DMS79 (cell line): Measurements from ENCODE around the gene IFI6.
"Not testable (repeated sequence)": the region's sequence is repeated elsewhere in the genome, so short reads cannot be mapped to it uniquely, and the experiment has no call there.

Experiments
- DNase-seq: peaks from one replicate; lab custom pipeline; 2025; lab: John Stamatoyannopoulos, UW

IFI6 gene

DNA sequence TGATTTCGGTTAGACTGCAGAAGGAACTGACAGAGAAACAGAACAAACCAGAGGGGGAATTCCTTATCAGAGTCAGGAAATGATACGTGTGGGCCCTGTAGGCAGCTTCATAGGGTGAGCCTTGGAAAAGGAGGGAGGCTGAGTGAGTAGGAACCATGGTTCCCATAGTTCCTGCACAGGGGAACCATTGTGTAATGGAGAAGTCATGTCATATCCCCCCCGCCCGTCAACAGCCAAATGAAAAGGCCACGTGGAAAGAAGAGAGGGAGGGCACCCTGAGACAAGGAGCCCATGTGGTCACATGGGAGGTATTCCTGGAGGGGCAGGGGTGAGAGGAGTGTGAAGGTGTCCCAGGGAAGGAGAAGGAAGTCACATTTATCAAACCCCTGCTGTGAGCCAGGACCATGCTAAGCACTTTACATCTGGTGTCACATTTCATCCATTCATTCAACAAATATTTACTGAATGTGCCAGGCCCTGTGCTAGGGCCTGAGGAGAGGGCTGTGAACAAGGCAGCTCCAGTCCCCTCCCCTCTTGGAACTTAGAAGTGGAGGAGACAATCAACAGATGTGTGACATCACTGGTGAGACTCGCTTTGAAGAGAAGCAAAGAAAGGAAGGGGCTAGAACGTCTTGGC is 21.3 kb downstream of the IFI6 start:
- DNase-seq: no peak

DNA sequence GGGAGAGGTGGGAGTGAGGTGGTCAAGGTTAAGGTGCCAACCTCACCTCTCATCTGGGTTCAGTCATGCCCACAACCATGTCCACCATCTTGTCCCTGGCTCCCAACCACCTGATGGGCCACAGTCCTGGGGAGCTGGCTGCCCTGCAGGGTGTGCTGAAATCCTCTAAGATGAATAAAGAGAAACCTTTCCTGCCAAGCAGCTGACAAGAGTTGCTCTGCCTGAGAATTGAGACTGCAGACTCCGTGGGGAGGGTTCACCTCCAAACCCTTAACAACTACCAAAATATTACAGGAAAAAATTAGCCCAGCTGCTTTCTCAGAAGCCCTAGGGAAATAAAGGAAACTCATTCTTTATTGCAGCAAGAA is 21.8 kb downstream of the IFI6 start:
- no peak for DNase-seq

DNA sequence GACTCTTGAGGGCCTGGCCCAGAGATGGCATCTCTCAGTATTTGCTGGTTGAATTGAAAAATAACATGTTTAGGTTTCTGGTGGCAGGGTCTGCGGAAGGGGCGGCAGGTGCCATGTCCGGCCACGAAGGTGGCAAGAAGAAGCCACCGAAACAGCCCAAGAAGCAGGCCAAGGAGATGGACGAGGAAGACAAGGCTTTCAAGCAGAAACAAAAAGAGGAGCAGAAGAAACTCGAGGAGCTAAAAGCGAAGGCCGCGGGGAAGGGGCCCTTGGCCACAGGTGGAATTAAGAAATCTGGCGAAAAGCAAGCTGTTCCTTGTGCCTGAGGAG is 22.7 kb downstream of the IFI6 start:
- DNase-seq: no peak

DNA sequence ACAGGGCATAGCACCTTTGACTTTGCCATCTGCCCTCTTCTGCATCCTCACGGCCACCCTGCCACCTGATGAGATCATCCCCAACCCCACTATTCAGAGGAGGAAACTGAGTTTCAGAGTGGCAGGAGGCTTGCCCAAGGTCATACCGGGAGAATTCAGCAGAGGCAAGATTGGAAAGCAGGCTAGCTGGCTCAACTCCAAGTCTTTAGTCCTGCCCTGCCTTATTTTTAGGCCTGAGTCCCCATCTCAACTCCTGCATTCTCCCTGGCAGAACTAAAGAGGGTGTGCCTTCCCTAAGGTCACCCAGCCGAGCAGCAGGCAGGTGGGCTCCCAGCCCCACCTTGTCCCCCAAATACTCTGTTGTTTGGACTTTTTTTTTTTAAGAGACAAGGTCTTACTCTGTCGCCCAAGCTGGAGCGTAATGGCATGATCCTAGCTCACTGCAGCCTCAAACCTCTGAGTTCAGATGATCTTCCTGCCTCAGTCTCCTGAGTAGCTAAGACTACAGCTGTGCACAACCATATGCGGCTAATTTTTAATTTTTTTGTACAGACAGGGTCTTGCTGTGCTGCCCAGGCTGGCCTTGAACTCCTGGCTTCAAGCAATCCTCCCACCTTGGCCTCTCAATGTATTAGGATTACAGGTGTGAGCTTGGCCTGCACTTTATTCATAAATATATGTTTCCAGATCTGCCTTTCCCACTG is 23.2 kb downstream of the IFI6 start:
- no peak for DNase-seq

DNA sequence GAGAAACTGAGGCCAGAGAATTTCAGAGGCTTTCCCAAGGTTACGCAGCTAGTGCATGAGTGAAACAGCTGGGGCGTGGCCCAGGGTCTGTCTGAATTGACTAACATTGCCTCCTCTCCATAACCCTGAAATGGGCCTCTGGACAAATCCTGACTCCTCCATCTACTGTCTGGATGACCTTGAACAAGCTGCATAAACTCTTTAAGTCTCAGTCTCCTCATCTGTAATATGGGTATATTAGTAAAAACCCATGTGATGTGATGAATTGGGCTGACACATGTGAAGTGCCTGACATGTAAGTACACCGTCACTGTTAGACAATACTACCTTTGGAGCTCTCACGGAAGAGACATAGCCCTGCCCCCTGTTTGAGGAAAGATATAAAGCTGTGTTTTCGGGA is 24.7 kb downstream of the IFI6 start:
- DNase-seq: no peak

DNA sequence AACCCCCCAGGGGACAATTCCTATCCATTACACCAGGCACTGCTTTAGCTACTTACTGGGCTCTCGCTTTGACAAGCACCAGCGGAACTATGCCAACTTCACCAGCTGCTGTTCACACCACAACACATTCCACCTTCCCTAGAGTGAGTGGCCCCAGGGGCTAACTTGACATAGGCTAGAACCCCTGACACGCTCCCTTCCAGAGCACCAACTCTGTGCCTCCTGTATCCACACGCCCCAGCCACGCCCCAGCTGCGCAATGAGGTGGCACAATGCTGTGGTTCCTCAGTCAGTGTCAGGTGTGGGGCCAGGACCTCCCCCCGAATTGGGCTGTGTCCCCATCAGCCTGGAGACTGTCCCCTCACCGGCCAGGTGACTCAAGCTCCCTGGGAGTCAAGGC is 25.3 kb downstream of the IFI6 start:
- peak; percentile 30 for DNase-seq

DNA sequence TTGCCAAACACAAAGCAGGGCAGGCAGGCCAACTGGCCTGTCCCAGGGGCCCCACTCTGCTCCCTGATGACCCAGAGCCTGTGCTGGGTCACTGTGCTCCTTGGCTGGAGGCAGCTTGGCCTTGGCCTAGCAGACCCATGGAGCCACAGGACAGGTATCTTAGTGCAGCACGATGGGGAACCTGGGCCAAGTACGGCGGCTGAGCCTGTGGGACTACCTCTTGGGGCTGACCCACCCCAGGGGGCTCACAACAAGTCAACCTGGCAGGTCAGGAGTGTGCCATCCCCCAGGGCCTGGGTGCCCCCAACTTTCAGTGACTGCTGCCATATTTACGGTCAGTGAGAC is 26.9 kb downstream of the IFI6 start:
- DNase-seq: no peak

DNA sequence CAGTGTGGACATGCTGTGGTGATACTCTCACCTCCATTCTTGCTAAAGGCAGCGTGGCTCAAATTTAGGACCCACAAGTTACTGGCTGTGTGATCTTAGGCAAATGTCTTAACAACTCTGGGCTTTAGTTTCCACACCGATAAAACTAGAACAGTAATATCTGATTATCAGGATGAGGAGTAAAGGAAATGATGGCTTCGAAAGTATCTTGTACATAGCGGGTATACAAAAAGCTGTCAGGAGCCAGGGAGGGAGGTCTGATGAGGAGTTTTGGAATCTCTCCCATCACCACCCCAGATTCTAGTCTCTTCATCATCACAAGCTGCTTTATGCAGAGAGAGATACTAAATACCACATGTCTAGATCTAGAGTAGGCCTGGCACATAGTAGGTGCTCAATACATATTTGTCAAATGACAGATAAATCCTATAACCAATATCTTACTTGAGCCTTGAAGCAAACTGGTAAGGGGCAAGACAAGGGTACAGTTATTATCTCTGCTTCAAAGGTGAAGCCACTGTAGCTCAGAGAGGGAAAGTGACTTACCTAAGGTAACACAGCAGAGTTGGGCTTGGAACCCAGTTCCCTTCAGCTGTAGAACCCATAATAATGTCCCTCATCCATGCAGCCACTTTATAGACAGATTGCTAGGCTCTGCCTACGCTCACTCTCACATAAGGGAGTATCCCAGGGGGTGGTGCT is 27.5 kb downstream of the IFI6 start:
- DNase-seq: no peak

DNA sequence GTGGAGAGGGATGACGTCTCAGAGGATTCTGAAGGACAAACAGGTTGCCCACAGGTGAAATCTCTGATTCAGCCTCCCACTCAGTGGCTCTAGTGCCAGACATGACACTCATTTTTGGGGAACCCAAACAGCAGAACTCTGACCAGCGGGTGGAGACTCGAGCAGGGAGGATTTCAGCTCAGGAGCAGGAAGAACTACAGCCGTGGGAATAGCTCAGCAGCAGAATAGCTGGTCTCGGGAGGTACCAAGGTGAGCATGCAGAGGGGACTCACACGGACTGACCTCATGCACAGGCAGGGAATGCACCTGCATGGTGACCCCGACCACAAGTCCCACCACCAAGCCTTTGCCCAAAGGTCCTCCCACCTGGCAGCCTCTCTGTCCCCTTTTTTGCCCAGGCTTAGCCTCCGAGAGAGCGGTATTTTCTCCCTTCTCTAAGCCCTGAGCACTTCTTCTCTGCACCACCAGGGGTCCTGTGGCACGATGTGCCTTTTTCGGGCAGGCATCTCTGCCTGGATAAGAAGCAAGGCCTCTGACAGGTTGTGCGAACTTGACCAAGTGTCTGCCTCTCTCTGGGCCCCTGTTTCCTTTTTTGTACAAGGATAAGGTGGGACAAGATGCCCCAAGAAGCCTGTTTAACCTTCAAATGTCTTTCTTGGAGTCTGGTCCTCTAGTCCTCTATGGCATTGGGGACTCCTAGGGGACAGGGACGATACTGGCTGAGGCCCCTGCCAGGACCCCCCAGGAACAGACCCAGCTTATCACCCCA is 28.2 kb downstream of the IFI6 start:
- DNase-seq: no peak

DNA sequence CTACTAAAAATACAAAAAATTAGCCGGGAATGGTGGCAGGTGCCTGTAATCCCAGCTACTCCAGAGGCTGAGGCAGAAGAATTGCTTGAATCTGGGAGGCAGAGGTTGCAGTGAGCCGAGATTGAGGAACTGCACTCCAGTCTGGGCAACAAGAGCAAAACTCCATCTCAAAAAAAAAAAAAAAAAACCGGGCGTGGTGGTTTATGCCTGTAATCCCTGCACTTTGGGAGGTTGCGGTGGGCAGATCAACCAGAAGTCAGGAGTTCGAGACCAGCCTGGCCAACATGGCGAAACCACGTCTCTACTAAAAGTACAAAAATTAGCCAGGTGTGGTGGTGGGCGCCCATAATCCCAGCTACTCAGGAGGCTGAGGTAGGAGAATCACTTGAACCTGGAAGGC is 31.5 kb downstream of the IFI6 start:
- DNase-seq: not testable (repeated sequence)

DNA sequence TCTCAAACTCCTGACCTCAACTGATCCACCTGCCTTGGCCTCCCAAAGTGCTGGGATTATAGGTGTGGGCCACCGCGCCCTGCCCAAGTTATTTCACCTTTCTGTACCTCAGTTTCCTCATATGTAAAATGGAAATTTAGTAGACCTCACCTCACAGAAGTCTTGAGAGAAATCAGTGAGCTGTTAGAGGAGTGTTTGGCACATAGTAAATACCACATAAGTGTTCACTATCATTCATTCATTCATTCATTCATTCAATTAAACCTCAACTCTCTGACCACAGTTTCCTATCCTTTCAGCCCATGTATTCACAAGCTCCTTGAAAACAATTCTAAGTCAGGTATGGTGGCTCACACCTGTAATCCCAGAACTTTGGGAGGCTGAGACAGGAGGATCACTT is 33.2 kb downstream of the IFI6 start:
- no peak for DNase-seq

DNA sequence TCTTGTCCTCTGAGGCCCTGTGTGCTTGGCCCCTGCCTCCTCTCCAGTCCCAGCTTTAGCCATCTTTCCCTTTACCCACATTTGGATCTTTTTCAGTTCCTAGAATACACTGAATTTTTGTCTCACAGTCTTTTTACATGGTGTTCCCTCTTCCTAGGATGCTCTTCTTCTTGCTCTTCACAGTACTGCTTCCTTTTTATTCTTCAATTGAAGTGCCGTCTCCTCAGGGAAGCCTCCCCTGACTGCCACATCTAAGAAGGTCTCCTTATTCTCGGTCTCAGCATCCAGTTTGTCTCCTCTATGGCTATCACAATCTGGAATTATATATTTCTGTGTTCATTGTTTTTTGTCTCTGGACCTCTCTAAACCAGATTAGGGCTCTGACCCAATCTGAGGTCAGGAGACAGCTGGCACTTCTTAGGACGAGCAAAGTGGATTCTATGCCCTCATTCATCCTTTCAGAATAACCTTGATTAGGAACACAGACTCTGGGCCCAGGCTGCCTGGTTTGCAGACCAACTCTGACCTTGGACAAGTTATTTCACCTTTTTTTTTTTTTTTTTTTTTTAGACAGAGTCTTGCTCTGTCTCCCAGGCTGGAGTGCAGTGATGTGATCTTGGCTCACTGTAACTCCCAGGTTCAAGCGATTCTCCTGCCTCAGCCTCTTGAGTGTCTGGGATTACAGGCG is 33.8 kb downstream of the IFI6 start:
- no peak for DNase-seq

DNA sequence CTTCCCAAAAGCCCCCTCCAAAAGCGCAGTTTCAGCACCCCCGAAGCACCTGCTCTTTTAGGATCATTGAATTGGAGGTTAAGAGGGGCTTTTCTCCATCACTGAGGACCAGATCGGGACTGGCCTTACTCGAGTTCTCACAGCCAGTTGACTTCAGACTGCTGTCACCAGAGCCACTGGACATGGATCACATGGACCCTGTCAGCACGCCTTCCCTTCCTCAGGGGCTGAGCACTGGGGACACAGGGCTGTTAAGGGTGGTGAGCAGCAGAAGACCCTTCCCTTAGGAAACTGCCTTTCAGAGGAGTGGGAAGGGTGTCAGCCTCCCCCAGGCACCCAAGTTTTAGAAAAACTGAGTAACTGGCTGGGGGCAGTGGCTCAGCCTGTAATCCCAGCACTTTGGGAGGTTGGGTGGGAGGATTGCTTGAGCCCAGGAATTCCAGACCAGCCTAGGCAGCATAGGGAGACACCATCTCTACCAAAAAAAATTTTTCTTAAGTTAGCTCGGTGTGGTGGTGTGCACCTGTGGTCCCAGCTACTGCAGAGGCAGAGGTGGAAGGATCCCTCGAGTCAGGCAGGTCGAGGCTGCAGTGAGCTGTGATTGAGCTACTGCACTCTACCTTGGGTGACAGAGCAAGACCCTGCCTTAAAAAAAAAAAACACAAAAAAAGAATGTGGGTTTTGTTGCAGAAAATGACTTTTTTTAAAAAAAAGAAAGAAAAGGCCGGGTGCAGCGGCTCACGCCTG is 36.4 kb downstream of the IFI6 start:
- no peak for DNase-seq

DNA sequence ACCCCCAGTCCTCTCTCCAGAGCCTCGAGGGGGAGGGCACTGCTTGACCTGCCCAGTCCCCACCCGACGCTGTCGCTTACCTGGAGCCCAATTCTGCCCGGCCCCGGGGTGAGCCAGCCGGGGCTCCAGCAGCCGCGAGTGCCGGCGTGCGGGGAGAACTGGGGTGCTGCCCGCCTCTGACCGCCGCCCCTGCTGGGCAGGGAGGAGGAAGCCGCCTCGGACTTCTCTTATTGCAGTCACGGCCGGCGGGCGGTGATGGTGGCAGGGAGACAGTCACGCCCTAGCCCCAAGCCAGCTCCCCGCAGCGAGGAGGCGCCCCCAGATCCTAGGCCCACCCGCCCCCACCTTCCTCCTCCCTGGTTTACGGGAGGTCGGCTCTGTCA is 37.0 kb downstream of the IFI6 start, which contains the start of gene FGR:
Gene FGR (minus strand): TSS at position 201 of the 383 bp plus-strand sequence. CDS start 11,269 bp downstream, outside the sequence.
- no peak for DNase-seq

DNA sequence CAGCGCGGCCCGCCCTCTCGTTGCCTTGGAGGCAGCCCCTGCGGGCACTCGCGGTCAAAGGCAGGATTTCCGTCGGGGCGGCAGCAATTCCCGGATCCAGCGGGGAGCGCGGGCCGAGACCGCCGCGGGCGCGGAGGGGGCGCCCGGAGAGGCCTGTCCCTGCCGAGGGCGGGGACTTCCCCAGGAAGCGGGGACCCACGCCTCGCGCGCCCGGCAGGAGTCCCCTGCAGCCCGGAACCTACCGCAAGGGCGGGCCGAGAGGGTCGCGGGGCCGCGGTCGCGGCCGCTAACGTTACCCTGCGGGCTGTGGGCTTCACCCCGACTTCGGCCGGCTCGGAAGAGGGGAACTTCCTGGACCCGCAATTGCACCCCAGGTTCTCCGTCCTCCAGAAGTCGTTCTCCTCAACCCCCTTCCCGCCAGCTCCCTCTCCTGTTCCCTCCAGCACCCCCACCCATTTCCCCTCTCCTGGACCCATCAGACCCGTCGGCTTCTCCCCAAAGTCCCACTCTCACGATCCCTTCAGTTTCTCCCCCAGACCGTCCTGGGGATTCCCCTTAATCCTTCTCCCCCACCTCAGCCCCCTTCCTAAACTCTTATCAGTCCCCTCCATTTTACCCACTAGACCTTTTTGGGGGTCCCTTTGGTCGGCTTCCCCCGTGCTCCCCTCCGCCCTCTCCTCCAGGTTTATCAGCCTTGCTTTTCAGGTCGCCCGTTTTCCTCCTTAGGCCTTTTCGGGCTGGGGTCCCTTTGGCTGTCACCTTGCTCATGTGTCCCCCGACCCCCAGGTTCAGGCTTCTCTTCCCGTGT is 37.6 kb downstream of the IFI6 start:
- DNase-seq: no peak

DNA sequence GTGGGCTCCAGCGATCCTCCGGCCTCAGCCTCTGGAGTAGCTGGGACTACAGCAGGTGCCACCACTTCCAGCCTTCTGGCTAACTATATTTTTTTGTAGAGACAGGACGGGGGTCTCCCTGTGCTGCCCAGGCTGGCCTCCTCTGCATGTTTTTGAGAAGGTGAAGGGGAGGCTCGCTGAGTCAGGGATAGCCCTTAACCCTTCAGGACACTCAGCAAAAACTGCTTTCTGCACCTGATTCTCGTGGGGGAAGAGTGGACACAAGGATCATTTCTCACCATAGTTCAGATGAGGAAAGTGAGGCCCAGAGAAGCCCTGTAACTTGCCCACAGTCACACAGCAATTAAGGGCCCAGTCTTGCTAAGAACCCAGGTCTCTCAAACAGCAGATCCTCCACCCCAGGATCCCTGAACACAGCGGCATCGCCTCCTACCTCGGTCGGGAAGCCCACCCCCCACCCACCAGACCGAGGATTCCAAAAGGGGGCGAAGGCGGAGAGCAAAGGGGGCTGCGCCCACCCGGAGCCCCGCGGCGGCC is 38.3 kb downstream of the IFI6 start:
- no peak for DNase-seq

DNA sequence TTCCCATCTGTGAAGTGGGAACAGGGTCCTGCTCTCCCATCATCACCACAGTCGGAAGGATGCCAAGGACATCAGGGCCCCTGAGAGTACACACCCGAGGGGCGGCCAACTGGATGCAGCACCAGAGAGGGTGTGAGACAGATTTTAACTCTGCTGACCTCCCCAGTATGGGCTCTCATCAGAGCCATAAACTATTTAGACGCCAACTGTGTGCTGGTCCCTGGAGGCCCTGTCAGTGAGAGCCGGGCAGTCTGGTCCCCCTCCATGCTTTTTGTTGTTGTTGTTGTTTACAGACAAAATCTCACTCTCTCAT is 38.7 kb downstream of the IFI6 start:
- DNase-seq: no peak

DNA sequence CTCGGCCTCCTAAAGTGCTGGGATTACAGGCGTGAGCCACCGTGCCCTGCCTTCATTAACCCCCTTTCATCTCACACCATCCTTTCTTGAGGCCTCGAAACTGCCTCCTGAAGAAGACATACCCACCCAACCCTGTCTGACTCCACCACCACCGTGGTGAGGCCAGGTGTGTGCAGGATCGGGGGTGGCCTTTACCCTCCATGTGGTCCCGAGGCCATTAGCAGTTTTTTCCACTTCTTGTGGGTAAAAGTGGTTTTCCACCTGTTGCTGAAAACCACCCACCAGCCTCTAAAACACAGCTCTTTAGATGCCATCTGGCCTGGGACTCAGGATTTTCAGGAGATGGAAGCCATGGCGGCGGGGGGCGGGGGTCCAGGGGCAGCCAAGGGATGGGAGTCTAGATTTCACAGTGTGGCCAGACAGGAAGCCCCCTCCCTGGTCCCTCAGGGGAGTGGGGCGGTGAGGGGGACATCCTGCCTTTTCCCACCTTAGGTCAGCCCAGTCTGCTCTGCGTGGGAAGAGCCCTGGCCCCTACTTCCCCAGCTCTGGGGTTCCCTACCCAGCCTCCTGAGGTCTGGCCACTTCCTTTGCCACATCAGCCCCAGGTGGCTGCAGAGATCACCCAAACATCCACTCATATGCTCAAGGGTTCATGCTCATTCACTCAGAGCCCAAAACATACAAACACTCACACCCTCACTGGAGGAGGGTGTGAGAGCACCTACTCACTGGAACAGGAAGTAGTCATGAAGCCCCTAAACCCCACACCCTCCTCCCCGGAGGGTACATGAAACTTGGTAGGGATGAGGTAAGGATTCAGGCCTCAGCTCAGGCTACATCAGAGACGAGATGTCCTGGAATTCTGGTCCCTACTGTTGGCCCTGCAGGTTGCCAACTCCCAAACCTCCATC is 39.4 kb downstream of the IFI6 start:
- no peak for DNase-seq

DNA sequence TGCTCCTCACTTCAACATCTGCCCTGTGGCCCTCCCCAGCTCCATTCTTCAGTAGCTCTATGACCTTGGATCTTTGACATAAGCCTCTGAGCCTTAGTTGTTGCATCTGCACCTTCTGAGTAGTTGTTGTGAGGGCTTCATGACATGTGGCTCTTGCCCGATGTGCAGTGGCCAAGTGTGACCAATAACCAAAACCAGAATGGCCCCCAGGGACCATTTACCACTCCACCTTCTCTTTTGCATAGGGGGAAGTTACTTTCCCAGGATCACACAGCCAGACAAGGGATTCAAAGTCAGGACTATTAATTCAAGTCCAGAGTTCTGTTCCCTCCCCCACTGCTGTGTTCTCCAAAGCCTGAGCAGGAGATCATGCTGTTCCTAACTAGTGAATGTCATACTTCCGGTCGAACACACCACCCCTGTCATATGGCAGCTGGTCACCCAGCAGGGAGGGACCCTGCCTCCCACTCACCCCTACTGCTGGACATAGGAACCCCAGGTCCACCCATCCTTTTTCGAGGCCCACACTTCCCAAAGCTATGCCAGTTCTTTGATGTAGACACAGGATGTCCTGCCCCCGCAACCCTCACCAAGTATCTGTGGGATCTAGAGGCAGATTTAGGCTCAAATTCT is 41.0 kb downstream of the IFI6 start:
- no peak for DNase-seq
